Tibial nerve (tissue), 4 donors: ENCODE data around the gene CDC42SE2.

Experiments used
- EP300 ChIP-seq, 2 donors: sonication (generic); formaldehyde crosslinking; IDR thresholded peaks; one replicate each; pipeline ENCODE4 v1.6.1; 2017; ENCODE audit warnings: antibody characterized with exemption in 2 of 2, mild to moderate bottlenecking in 1 of 2
- POLR2A ChIP-seq, 2 donors: fragments of 450-650 bp; IDR thresholded peaks; one replicate each; pipeline ENCODE4 v1.6.1; 2017; ENCODE audit warnings: antibody characterized with exemption in 2 of 2, mild to moderate bottlenecking in 2 of 2, moderate library complexity in 2 of 2
- TF ChIP-seq, protein P1 (sequence below), 5 experiments: fragments of 200-600 bp in 3 of 5; fragments of 450-650 bp in 2 of 5; sonication (generic) in 3 of 5; IDR thresholded peaks; one replicate each; pipeline ENCODE4 v1.5.1; 2016 to 2019; ENCODE audit warnings: antibody characterized with exemption in 5 of 5, mild to moderate bottlenecking in 3 of 5, moderate library complexity in 2 of 5

DNA sequence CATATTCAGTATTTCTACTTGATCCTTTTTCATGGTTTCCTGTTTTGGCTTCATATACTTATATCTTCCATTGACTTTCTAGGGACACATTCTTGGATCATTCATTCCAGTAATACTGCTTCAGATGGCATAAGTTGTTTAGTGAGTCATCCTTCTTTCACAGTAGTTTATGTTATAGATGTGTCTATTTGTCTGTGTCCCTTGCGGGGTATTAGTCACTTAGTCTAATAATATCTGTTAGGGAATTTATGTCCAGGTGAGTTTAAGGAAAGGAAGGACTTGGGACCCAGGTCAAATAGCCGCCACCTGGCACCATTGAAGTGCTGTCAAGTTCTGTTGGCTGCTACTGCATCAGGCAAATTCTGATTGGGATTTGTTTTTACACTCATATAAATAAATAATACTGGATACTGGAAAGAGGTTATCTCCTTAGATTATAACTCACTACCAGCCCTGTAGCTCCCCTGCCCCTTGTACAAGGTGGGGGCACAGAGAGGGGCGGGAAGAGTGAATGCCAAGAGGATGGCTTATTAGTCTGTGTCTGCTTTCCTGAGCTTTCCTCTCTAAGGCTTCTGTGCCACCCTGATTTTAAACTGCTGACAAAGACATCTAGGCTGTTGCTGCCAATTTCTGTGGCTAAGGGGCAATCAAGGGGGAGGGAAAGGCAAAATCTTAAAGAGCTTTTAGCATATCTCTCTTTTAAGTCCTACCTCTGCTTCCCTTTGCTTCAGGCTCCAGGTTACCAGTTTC is 64.9 kb downstream of the CDC42SE2 start:
- TF ChIP-seq, protein P1, sequence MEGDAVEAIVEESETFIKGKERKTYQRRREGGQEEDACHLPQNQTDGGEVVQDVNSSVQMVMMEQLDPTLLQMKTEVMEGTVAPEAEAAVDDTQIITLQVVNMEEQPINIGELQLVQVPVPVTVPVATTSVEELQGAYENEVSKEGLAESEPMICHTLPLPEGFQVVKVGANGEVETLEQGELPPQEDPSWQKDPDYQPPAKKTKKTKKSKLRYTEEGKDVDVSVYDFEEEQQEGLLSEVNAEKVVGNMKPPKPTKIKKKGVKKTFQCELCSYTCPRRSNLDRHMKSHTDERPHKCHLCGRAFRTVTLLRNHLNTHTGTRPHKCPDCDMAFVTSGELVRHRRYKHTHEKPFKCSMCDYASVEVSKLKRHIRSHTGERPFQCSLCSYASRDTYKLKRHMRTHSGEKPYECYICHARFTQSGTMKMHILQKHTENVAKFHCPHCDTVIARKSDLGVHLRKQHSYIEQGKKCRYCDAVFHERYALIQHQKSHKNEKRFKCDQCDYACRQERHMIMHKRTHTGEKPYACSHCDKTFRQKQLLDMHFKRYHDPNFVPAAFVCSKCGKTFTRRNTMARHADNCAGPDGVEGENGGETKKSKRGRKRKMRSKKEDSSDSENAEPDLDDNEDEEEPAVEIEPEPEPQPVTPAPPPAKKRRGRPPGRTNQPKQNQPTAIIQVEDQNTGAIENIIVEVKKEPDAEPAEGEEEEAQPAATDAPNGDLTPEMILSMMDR (IDR thresholded peaks at IDR 0.05): no peak
- TF ChIP-seq POLR2A (IDR thresholded peaks at IDR 0.05) (no peak), EP300 (IDR thresholded peaks at IDR 0.05) (no peak)
